NK-92 (cell line): ENCODE data around the gene SDHAF2.
A peak's percentile ranks its signal among the peaks of the same experiment; 100 is the strongest.
"Not testable (repeated sequence)": the region's sequence is repeated elsewhere in the genome, so short reads cannot be mapped to it uniquely, and the experiment has no call there.

Source experiments
- DNase-seq: peaks from one replicate; lab custom pipeline; 2025; ENCODE audit not compliant: unreplicated experiment; lab: John Stamatoyannopoulos, UW

The SDHAF2 gene

GRCh38 chr11:61429691-61430582, at the start of gene SDHAF2, which contains the start of gene CPSF7:
TSS of gene SDHAF2 (plus strand) at chr11:61430124. CDS start at chr11:61430147, 23 bp downstream.
TSS of gene CPSF7 (minus strand) at chr11:61429975. CDS start at chr11:61429235, 740 bp downstream.
- DNase-seq = peak; percentile 85

GRCh38 chr11:61380884-61381283, 49.0 kb upstream of the SDHAF2 start:
- no peak for DNase-seq

DNA sequence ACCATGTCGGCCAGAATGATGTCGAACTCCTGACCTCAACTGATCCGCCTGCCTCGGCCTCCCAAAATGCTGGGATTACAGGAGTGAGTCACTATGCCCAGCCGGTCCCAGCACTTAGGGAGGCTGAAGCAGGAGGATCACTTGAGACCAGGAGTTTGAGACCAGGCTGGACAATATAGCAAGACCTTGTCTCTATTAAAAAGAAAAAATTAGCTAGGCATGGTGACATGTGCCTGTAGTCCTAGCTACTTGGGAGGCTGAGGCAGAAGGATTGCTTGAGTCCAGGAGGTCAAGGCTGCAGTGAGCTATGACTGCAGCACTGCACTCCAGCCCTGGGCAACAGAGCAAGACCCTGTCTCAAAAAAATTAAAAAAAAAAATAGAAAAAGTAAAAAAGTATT, 46.1 kb upstream of the SDHAF2 start:
- not testable (repeated sequence) for DNase-seq

DNA sequence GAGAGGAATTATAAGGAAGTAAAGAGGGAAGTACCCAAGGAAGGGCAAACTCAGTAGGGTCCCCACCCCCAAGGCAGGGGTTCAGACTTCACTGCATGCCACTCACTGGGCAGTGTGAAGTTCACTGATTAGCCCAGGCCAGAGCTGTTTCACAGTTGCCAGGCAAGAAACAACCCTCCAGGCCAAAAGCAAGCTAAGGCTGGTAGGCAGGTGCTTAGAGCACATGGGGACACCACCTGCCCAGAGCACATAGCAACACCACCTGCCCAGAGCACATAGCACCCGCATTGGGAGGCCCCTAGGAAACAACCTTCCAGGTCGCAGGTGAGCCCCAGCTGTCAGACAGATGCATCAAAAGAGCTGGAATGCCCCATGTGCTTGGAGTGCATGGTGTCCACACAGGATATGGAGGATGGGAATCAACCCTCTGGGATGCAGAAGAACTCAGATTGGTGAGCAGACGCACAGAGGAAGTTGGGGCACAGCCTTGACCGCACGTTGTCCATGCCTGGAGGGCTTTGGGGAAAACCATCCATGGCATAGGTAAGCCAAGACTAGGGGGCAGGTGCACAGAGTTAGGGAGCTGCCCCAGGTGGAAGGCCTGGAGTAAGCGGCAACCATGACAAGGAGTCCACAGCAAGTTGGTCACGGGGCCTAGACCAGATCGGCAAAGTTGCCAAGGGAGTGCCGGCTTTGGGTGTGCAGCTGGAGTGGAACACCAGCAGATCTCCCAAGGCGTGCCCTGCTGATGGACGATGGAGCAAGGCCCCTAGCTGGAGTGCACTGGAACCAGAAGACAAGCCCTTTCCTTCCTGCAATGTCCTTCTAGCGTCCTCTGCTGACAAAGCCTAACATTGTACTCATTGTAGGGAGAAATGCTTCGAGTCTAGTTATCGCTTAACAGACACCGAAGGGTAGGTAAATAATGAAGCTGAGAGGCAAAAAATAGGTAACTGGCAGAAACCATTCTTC, 45.4 kb upstream of the SDHAF2 start:
- DNase-seq = no peak

DNA sequence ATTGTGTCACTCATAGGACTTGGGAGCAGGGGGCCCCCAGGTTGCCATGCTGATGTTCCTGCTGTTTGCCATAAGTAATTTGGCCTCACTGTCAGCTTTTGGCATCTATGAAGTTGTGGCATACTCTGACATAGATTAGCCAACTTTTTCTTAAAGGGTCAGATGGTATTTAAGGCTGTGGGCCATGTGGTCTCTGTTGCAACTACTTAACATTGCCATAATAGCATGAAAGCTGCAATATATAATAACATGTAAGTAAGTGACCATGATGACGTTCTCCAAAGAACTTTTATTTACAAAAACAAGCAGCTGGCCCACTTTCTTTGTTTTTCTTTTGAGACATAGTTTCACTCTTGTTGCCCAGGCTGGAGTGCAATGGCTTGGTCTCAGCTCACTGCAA, 39.8 kb upstream of the SDHAF2 start:
- no peak for DNase-seq

- no peak for DNase-seq
Observed at GRCh38 chr11:61392981-61393595, 36.8 kb upstream of the SDHAF2 start.

DNA sequence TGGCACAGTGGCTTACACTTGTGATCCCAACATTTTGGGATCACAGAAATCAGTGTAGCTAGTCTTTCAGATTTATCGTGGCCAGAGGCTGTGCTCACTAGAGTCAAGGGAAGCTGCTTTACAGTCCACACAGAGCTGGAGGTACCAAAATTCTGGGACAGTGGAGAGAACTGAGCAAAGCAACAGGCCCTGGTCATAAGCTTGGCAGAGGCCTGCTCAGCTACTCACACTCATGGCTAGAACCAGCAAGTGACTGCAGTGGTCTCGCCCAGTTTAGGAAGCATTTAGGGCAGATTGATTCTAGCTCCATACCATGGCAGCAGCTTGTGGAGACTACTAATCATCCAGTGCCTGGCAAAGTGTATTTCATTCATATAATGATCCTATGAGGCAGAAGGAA, 28.8 kb upstream of the SDHAF2 start:
- no peak for DNase-seq

DNA sequence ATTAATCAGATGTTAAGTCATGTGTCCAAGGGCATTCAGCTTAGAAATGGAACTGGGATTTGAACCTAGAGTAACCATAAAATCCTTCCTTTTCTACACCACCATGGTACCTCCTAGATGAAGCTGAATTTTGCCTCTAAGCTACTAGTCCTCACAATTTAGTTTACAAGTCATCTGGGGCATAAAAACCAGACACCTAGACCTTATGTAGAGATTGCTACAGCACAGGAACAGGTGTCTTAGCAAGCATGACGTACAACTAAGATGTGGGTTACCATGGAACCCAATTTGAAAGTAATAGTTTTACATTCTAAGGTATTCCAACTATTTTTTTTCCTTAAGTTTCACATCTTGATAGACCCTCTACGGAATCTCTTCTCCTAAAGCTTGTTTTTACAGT, 28.4 kb upstream of the SDHAF2 start:
- no peak for DNase-seq

DNA sequence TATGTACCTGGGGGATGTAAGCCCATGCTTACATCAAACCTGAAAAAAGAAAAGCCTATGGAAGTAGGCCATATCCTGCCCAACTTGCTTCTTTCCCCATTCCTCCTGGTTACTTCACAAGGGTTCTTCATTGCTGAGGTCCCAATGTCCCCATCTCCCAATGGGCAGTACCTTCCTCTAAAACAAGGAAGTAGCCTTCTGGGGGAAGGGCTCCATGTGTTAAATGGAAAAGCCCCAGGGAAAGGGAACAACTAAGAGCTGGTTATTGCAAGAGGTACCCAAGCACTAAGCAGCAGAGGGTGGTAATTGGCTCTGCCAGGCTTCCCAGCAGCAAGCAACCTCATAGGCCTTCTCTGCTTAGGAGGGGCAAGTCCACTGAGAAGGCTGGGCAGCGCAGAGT, 26.3 kb upstream of the SDHAF2 start:
- no peak for DNase-seq

GRCh38 chr11:61404103-61404502, 25.8 kb upstream of the SDHAF2 start:
- DNase-seq = no peak

DNA sequence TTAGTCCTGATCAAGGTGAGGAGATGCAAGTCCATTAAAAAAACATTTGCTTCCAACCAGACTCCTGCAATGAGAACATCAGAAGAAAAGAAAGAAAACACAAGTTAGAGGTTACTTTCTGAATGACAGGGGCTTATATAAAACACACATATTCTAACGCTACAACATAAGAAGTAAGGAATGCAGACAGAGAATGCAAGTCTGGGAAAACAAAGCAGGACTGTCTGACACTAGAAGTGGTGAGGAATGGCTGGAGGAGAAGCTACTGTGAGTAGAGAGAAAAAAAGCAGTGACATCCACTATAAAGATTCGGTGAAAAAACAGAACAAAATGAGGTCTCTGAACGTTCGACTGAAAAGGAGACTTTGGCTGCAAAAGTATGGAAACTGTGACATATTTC, 25.3 kb upstream of the SDHAF2 start:
- DNase-seq = no peak

DNA sequence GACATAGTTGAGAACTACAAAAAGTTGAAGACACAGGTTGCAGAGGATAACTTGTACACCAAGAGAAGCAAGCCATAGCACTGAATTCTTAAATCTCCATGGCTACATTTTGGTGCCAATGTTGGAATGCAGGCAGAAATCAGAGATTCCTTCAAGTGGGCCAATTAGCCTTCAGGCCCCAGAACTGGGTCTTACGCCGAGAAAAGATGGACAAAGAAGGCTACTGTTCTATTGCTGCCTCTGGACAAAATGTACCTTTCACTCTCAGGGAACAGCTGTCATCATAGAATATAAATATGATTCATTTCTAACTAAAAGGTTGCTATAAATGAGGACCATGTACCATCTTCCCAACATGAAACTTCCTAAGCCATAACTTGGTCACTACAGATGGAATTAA, 23.9 kb upstream of the SDHAF2 start:
- no peak for DNase-seq

DNA sequence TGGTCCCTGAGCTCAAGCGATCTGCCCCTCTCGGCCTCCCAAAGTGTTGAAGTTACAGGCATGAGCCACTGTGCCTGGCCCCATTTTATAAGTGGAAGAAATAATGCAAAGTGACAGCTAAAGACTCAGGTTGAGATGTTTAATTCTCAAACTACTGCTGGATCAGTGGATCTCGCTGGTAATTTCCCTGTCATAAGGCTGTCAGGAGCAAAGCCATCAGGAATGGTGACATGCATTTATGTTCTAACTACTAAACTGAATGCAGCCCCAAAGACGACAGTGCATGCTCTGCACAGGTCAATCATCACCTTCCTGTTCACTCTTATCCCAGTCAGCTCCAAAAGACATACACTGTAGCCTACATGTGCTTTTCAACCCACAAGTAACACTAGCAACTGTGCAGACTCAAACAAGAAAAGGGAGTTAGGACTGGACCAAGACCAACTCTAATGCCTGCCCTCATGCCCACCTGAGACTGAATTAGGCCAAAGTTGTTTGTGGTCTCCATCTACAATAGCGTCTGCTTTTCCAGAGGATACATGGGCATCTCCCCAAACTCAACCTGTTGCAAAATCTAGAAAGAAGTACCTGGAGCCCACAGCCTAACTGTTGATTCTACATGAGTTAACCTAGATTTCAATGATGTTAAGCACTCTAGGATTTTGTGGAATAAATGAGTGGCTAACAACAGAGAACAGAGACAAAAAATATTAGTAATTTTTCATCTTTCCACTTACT, 22.8 kb upstream of the SDHAF2 start:
- no peak for DNase-seq

DNA sequence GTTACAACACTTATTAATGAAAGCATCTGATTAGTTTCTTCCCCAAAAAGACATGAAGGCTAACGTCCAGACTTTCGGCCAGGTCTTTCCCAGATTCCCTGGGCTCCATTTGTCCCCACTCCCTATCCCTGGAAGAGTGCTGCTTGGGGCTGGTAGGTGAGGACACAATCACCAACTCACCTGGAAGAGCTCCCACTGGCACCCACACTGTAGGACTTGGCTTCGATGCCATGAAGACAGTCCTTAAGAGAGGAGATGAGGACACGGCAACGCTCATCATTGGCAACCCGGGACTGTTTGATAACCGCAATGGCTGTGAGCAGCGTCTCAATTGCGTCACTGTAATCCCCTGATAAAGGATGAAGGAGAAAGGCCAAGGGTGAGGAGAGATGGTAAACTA, 18.3 kb upstream of the SDHAF2 start:
- DNase-seq = no peak

- DNase-seq = no peak
Observed at GRCh38 chr11:61413496-61413895, 16.4 kb upstream of the SDHAF2 start.

DNA sequence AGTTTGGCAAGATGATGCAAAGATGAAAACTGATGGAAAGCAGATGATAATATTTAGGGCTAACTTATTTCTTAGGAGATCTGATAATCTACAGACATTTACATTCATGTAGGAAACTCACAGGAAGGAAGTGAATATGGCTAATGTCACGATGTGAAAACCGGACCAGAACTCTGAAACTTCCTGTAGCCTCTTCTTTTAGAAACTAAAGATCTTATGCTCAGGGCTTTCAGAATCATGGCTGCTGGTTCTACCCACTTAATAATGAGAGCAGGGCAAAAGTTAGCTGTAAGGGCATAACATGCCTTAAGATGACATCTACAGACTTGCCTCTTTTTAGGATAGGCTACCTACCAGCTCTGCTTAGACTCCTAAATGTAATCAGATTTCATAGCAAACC, 15.4 kb upstream of the SDHAF2 start:
- no peak for DNase-seq

- DNase-seq = no peak
Observed at GRCh38 chr11:61415381-61415780, 14.5 kb upstream of the SDHAF2 start.

- no peak for DNase-seq
Observed at GRCh38 chr11:61416941-61417340, 13.0 kb upstream of the SDHAF2 start.

DNA sequence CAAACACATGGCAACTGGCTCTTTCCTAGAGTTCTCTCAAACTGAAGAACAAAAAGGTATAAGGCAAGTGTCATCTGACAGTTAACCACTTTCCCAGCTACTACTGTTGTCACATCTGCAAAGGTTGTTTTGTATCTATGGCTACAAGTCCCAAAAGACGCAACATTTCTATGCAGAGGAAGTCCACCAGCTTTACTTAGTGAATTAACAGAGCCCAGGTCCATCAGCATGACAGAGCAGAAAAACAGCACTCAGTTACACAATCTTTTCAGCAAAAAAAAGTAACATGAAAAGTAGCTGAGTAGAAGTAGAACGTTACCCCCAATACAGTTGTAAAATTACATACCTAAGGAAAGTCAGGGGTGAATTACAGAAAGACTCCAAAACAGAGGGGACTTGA, 12.3 kb upstream of the SDHAF2 start:
- DNase-seq = no peak

DNA sequence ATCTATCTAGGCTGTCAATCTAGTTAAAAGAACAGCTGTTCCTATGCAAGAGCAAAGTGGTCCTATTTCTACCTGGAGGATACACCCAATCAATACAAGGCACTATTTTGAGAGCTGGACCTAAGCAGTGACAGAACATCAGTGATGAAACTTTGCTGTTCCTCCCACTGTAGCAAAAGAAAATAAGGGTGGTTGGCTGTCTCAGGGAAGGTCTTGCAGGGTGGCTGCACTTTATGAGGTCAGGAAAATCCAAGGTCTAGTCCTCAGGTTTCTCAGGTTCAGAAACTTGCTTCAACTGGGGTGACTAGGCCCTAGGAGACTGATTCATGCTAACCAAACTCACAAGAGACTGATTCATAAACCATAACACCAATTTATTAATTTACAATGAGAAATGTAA, 11.8 kb upstream of the SDHAF2 start:
- no peak for DNase-seq

GRCh38 chr11:61422226-61422625, 7.7 kb upstream of the SDHAF2 start:
- DNase-seq = no peak
